Measurements from ENCODE around the gene SERPING1. TPM values are rescaled to one million over a fixed set of nuclear protein-coding genes. Genes with fewer than 3 reads are reported as not detected.

The SERPING1 gene
- total RNA-seq, 2 donors from 2014 or later = 166 to 216 TPM

DNA sequence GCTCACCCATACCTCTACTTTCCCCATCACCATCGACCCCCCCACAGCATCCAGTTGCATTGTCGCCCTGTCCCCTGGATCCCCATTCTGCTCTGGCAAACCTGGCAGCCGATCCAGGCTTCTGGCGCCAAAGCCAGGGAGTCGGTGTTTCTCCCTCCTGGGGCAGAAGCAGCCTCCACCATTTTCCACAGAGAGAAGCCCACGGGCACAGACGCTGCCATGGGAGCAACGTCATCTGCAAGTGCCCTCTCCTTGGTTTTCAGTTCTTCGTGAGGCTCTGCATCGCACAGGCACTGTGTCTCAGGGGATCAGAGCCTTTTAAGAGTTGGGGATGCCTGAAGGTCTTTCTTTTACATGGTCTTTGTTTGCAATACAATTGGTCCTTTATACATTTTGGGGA lies 49.9 kb downstream of the SERPING1 start:
- peaks cover 26% of the 10 kb centered on the region for H3K4me1 ChIP-seq
- DNase-seq = no peak
- no peaks in the 10 kb centered on the region for H3K9me3 ChIP-seq
- peaks cover 2 to 26% of the 10 kb centered on the region in 2 donors for H3K27me3 ChIP-seq
- no peak overlapping the region for H3K27ac ChIP-seq
- no peaks in the 10 kb centered on the region for H3K36me3 ChIP-seq (replicated peaks in 1 of 2; ENCODE audit: insufficient read depth in 1 of 2, low read depth in 2 of 2)
- WGBS, 2 donors = 5 to 6% methylated on average over 8 to 10 of the region's 10 CpGs
- H3K4me3 ChIP-seq = no peak overlapping the region
- TF ChIP-seq, protein P1, sequence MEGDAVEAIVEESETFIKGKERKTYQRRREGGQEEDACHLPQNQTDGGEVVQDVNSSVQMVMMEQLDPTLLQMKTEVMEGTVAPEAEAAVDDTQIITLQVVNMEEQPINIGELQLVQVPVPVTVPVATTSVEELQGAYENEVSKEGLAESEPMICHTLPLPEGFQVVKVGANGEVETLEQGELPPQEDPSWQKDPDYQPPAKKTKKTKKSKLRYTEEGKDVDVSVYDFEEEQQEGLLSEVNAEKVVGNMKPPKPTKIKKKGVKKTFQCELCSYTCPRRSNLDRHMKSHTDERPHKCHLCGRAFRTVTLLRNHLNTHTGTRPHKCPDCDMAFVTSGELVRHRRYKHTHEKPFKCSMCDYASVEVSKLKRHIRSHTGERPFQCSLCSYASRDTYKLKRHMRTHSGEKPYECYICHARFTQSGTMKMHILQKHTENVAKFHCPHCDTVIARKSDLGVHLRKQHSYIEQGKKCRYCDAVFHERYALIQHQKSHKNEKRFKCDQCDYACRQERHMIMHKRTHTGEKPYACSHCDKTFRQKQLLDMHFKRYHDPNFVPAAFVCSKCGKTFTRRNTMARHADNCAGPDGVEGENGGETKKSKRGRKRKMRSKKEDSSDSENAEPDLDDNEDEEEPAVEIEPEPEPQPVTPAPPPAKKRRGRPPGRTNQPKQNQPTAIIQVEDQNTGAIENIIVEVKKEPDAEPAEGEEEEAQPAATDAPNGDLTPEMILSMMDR (IDR thresholded peaks at IDR 0.05) = no peak
- no peak for TF ChIP-seq POLR2A (IDR thresholded peaks at IDR 0.05)
- no peak for ATAC-seq
- intact Hi-C loops (cut with DNase I) = loop anchor here (10.0 kb wide), 2 partner anchors 183 to 293 kb away; partner anchors contain the start of gene RTN4RL2

DNA sequence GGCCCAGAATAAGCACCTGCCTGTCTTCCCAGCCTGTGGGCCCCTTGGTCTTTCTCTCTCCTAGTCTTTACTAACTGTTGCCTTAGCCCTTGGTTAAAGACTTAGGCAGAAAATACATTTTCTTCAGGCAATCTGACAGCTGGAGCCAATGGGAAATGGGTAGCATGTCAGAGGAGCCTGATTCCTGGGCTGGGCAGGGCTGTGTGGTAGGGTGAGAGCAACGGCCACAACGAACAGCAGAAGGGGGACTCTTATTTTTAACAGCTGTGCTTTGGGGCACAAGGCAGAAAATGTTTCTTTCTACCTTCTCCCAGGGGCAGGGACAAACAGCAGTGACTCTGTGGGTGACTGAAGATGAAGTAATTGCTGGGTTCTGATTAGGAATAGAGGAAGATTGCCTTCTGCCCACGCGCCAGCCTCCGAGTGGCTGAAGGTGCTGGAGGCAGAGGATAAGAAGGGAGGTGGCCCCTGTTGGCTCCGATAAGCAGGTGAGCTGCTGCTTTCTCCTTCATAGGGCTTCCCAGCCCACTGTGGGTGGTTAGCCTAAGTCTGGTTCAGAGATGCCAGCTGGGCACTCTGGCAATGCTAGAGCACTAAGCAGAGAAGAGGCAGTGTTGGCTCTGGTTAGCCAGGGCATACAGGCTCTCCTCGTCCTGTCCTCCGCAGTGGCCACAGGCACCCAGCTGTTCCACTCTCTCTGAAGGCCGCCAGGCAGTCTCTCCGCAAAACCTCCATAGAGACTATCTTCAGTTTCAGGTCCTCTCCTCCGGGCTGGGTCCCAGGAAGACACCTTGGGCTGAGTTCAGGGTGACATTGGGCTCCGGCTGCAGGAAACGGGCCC lies 50.7 kb downstream of the SERPING1 start:
- Histone ChIP-seq H3K27ac (no peak overlapping the region), H3K27me3 (peaks cover 2 to 26% of the 10 kb centered on the region in 2 donors), H3K4me3 (no peak overlapping the region), H3K9me3 (no peaks in the 10 kb centered on the region), H3K36me3 (replicated peaks in 1 of 2; ENCODE audit: insufficient read depth in 1 of 2, low read depth in 2 of 2) (no peaks in the 10 kb centered on the region), H3K4me1 (peaks cover 26% of the 10 kb centered on the region)
- WGBS, 2 donors = 6 to 17% methylated on average over 8 to 13 of the region's 13 CpGs
- TF ChIP-seq, protein P1 (IDR thresholded peaks at IDR 0.05) = no peak
- ATAC-seq = no peak
- DNase-seq = no peak
- intact Hi-C loops (cut with DNase I) = loop anchor here (10.0 kb wide), 2 partner anchors 183 to 293 kb away; partner anchors contain the start of gene RTN4RL2

DNA sequence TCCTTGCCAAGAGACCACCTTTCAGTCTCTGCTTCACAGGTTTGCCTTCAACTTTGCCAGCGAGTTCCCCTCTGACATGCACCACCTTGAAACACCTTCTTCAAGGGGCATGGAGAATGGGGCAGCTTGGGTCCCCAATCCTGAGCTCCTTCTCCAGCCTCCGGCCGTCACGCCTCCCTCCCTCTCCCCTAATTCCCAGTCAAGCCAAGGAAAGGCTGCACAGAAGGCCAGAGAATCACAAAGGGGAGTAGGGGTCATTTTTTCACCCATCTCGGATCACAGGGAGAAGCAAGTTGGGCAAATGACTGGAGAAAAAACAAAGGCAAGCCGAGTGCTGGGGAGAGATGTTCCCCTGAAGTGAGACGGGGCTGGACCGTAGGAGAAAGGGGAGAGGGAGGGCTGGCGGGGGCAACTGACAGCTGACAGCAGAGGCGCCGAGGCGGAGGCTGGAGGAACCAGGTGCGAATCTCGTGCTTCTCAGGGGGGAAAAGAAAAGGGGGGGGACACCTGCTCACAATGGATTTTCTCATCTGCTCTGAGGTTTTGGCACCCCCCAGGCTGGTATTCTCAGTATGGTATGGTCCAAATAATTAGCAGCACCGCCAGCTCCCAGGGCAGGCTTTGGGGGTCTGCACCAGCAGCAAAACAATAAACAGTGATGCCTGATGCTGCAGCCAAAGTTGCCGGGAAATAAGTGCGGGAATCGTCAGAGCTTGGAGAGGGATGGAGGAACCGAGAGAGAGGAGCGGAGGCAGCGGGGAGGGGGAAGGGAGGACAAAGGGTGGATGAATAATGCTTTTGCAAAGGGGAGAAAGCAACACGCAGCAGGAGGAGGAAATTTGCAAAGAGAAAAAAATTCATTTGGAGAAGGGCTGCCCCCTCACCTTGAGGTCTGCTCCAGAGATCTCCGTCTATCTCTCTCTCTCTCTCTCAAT lies 51.6 kb downstream of the SERPING1 start:
- Histone ChIP-seq H3K9me3 (no peaks in the 10 kb centered on the region), H3K4me1 (peaks cover 26% of the 10 kb centered on the region), H3K27ac (no peak overlapping the region), H3K4me3 (no peak overlapping the region), H3K27me3 (peaks cover 2 to 26% of the 10 kb centered on the region in 2 donors), H3K36me3 (replicated peaks in 1 of 2; ENCODE audit: insufficient read depth in 1 of 2, low read depth in 2 of 2) (no peaks in the 10 kb centered on the region)
- DNase-seq (no peak), ATAC-seq (no peak)
- intact Hi-C loops (cut with DNase I) = loop anchor here (10.0 kb wide), 2 partner anchors 184 to 294 kb away; partner anchors contain the start of gene RTN4RL2
- TF ChIP-seq POLR2A (IDR thresholded peaks at IDR 0.05) = no peak
- TF ChIP-seq, protein P1 (IDR thresholded peaks at IDR 0.05) = no peak
- 8 to 9% methylated on average over 23 of the region's 23 CpGs for WGBS, 2 donors

DNA sequence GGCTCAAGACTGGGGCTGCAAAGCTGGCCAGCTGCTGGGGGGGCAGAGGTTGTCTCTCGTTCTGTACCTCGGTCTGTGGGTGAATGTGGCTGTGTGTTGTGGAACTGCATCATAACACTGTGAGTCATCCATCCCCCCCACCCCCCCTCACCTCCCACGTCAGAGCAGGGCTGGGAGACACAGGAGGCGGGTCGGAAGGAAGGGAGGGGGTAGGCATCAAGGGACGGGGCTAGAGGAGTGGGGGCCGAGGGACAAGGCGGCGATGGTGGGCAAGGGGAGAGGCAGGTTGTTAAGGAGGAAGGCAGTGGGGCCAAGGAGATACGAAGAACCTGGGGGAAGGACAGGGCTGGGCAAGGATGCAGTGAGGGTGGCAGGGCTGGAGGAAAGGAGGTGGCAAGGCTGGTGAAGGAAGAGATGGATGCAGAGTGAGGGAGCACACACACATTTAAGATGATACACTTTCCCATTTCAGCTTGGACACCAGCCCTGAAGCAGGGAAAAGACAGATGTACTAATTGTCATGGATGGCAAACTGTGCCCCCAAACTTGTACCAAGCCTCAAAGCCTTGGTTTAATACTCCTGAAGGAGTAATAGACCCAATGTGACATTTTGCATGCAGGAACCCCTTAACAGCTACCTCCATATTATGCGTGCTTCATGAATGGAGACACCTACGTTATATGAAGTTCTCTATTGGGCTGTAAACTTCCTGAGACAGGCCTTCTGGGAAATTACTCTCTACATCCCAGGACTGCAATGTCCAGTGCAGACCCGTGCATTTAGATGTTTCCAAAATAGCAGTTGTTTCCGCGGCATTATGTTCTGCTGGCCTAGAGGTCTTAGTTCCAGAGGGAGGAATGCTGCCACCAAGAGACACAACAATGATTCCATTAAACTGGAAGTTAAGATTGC lies 52.6 kb downstream of the SERPING1 start, which contains the start of gene YPEL4:
YPEL4 (minus strand) TSS at position 87 of the 913 bp plus-strand sequence. CDS start 2,805 bp downstream, outside the sequence.
- 8 to 19% methylated on average over 15 of the region's 15 CpGs for WGBS, 2 donors
- ATAC-seq (peak; percentile 63), DNase-seq (peak in 2 of 4 donors; percentile 52 to 60)
- Histone ChIP-seq H3K4me1 (peaks cover 17% of the 10 kb centered on the region), H3K9me3 (no peaks in the 10 kb centered on the region), H3K27ac (no peak within 1 kb of the TSS), H3K4me3 (no peak within 1 kb of the TSS), H3K36me3 (replicated peaks in 1 of 2; ENCODE audit: insufficient read depth in 1 of 2, low read depth in 2 of 2) (no peaks in the 10 kb centered on the region), H3K27me3 (peaks cover 2 to 26% of the 10 kb centered on the region in 2 donors)
- TF ChIP-seq POLR2A (IDR thresholded peaks at IDR 0.05) = no peak
- TF ChIP-seq, protein P1 (IDR thresholded peaks at IDR 0.05) = no peak
- intact Hi-C loops (cut with DNase I) = loop anchor here (10.0 kb wide), 2 partner anchors 185 to 295 kb away; partner anchors contain the start of gene RTN4RL2

All from body of pancreas (tissue), 4 donors.